IPS DF 4.7 (cell line): ENCODE measurements around the gene HEY2.
"Not testable (repeated sequence)": the region's sequence is repeated elsewhere in the genome, so short reads cannot be mapped to it uniquely, and the experiment has no call there.

Experiments used
- DNase-seq: peaks from one replicate; pipeline ENCODE4 v3.0.0-alpha.2; 2013; ENCODE audit warnings: low spot score; ENCODE audit errors: extremely low read depth

The HEY2 gene

DNA sequence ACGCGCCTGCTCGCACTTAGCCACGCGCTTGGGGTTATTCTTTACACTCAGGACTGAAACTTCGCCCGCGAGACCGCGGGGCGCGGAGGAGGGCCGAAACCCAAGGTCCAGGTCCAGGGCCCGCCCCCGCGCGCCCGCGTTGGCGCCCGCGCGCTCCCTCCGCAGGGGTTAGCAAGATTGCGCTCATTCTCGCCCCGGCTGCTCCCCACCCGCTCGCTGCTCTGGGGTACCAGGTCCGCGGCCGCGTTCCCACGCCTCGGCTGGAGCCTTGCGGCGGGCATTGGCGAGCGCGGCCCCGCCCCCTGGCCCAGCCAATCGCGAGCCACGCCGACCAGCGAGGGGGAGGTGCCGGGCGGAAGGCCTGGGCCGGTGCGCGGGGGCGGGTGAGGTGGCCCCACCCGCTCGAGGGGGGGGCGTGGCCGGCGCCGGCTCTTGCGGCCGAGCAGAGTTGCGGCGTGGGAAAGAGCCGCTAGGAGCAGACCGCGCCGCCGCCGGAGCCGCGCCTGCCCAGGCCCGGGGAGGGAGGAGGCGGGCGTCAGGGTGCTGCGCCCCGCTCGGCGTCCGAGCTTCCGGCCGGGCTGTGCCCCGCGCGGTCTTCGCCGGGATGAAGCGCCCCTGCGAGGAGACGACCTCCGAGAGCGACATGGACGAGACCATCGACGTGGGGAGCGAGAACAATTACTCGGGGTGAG, at the start of gene HEY2:
Gene HEY2, plus strand, starts transcription at position 460 of the 692 bp plus-strand sequence. Its CDS starts 145 bp downstream, at position 605.
- DNase-seq = peak; percentile 58

DNA sequence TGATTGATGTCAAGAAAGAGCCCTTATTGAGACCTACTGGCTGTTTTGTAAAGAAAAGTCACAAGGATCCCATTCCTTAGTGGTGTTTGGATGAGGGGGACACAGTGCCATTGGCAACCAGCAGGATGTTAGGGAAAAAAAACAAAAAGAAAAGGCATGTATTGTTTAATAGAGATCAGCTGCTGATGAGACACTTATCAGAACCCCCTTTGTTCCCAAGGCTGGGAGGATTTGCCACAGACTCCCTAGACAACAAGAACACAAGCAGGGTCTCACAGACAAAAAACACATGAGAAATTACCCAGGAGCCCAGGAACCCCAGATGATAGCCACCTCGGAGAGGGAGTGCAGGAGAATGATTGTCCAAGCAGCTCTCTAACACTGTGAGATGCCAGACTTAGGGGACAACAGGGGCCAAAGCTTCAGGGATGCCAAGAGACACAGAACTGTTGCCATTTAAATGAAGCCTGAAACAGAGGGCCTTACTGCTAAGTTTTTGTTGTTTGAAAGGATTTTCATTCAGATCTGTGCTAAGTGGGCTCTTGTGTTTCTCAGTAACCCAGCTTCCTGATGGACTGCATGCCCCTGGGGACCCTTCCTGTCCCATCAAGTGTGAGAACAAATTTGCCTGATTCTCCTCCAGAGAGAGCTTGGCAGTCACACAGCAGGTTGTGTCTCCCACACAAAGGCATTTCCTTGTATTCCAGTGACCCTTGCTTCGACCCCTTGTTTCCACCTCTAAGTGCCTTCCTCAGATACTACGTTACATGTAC, 48.7 kb upstream of the HEY2 start:
- no peak for DNase-seq

DNA sequence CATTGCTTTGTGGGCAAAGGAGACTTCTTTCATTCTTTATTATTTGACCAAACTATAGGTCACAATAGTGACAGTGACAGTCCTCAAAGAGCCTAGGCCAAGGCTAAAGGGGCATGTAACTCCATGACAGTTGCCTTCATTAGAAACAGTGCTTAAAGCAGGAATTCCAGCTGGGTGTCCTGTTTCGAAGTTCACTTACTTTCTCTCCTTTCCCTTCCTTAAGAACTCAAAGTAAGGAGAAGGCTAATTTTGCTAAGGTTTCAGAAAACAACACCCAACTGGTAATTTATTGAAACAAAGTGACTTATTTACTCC, 48.1 kb upstream of the HEY2 start:
- DNase-seq = no peak

DNA sequence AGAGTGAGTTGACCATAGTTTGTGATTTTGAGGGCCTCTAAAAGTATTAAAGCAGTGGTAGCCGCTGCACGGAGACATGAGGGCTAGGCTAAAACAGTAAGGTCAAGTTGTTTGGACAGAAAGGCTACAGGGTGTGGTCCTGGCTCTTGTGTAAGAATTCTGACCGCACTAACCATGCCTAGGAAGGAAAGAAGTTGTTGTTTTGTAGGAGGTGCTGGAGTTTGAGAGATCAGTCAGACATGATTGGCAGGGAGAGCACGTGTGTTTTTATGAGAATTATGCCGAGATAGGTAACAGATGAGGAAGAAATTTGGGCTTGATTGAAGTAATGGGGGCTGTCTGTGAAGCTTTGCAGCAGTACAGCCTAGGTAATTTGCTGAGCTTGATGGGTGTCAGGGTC, 45.5 kb upstream of the HEY2 start:
- DNase-seq = not testable (repeated sequence)

DNA sequence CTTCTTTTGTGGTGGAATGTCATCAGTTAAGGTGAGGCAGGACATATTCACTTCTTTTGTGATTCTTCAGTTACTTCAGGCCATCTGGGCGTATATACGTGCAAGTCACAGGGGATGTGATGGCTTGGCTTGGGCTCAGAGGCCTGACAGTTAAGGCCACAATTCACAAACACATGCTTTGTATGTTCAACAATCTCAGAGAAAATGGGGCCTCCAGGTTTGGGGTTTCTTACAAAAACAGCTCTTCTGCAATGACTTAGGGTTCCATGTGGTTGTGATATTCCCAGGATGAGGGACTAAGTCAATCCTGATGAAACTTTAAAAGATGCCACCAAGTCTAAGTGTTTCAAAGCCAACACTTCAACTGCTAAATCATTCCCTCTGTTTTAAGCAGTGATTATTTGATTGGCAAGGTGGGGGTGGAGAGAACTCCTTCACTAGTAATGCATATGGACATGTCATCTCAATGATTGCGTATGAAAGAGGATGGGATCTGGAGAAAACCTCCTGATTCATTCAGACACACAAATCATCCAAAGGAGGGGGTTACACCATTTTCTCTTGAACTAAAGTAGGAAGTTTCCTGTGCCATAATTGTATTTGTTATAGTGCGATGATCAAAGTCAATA, 41.7 kb upstream of the HEY2 start:
- DNase-seq = no peak

DNA sequence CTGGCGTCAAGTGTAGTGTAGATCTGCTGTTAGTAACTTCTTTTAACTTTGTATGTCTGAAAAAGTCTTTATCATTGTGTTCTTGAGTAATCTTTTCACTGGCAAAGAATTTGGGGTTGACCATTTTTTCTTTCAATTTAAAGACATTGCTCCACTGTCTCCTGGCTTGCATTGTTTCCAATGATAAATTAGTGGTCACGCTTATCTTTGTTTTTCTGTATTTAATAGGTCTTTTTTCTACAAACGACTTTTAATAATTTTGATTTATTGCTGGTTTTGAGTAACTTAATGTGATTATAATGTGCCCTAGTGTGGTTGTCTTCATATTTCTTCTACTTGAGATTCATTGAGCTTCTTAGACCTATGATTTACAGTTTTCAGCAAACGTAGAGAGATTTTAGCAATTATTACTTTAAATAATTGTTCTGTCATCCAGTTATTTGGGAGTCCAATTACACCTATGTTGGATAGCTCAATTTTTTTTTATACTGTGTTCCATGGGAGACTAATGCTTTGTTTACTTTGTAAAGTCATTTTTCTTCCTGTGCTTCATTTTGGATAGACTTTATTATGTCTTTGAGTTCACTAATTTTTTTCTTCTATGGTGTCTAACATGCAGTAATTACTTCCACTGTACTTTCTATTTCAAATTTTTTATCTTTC, 38.3 kb upstream of the HEY2 start:
- no peak for DNase-seq

DNA sequence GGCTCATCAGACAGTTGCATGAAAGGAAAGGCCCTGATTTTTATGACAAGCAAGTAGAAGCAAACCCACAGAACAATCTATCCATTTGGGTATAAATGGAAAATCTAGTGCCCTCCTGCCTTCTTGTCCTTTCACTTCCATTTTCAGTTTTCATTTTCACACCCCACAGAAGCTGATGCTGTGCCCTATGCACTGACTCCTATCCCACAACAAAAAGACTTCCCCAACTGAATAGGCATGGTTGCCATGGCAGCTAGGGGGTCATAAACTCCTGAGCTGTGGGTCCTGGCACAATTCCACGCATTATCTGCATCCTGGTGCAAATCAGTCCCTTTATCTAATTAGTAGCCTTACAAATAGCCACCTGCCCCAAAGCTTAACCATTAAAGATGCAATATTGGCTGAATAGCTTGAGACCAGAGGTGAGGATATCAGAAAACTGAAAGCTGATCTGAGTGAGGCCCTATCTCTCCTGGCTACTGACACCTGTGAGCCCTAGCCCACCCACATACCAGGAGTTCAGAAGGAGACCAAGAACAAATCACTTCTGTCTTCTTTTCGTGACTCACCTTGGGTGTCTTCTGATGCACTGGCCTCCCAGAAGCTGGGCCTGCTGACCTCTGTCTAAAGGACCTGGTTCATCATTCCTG, 34.9 kb upstream of the HEY2 start:
- no peak for DNase-seq

DNA sequence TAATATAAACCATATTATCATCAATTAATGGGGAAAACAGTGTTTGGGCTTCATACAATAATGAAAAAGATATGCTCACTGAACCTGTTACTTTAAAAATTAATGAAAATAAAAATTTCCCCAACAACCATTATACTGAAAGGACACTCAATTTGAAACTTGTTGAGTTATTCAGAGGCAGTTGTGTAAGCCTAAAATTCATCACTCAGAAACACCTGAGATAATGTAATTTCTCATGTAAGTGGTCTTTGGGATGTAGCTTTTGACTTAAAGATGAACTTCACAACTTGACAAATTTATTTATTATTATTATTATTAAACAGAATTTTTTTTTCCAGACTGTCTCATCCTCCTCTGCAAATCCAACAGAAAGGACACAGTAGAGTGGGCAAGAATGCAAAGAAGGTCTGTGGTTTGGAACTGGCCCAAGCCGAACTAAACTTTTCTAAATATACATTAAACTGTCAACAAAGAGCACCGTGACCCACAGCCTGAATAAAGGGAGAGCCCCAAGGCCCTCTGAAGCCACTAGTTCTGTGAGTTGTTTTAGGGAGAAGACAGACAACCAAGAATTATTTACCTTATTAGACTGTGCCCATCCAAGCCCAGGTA, 32.2 kb upstream of the HEY2 start:
- no peak for DNase-seq

DNA sequence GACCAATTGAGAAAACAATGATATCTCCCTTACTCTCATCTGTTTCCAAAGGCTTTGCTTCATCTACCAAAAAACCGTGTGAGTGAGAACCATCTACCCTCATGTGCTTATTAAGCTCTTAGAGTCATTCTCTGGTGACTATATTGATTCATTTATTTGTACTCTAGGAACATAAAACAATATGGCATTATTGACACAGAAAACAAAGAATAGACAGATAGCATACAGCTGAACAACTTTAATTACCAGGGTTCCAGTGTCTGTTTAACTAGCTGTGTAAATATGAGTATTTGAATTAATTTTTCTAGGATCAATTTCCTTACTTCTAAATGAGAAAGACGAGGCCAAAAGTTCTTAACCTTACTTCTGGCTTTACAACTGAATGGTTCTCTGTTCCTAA, 31.3 kb upstream of the HEY2 start:
- DNase-seq = no peak

DNA sequence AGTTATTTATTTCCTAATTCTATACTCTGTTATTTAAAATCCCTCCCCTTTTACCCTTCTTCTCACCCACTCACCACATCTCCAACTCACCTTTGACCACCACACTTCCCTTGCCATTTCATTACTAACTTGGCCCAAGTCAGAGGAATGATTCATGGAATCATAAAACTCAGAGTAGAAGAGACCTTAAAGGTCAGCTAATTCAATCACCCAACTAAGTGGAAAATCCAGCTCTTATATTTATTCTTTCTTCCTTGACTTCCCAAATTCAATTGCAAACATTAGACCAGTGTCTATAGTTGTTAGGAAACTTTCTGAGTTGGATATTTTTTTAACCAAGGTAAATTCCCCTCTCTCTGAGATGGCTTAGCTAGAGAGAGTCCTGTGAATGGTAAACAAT, 26.5 kb upstream of the HEY2 start:
- DNase-seq = no peak

DNA sequence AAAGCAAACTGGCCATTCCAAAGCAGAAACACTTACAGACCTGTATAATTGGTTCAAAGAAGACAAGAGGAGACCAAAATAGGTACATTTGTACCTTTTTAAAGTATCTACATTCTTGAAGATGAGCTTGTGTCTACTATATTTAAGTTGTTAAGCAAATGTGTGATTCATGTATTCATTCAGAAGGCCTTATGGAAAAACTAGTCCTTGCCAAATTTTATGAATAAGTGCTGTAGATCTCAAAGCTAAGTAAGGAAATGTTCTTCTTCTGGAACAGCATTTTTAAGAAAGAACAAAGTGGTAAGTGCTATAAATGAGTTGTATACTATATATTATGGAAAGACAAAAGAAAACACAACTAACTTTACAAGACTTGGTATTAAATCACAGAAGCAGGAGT, 22.2 kb upstream of the HEY2 start:
- no peak for DNase-seq

DNA sequence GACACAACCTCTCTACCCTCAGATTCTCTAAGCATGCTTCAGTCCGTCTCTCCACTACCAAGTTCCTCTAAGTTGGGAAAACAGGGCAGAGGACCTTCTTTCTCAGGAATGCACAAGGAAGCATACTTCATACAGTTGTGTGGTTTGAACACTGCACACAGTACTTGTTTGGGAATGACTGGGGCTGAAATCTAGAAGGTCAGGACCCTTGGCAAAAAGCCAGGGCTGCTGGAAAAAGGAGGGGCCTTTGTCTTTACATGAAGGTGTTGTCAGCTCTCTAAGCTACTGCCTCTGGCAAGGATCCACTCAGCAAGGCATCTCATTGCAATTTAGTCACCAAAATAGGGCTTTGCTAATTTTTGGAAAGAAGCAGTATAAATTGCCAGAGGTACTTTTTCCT, 20.7 kb upstream of the HEY2 start:
- no peak for DNase-seq

DNA sequence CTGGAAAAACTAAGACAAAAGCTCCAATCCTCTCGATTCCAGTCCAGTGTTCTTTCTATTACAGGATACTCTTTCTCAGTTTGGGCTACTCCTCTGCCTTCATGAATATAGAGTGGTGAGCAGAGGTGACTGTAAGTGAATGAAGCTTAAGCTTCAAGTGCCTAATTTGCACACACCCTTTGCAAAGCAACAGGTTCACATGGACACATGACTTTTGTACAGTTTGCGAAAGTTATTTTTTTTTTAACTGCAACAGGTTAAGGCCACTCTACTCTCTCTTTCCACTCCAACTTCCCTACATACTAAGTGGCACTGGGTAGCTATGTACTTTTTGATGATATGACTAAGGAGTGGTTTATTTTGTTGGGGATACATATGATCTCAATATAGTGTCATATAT, 19.4 kb upstream of the HEY2 start:
- no peak for DNase-seq

DNA sequence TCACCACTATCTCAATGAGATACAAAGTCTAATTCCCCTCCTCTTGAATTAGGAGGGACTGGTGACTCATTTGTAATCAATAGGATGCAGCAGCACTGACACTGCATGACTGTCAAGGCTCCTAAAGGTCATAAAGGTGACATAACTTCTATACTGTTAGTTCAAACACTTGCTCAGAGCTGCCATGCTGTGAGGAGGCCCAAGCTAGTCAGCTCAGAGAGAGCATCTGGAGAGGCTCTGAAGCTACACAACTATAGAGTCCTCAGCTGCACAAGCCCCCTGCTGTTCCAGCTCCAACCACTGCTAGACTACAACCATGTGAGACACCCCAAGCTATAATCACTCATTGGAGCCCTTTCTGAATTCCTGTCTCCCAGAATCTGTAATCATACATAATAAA, 17.0 kb upstream of the HEY2 start:
- no peak for DNase-seq

DNA sequence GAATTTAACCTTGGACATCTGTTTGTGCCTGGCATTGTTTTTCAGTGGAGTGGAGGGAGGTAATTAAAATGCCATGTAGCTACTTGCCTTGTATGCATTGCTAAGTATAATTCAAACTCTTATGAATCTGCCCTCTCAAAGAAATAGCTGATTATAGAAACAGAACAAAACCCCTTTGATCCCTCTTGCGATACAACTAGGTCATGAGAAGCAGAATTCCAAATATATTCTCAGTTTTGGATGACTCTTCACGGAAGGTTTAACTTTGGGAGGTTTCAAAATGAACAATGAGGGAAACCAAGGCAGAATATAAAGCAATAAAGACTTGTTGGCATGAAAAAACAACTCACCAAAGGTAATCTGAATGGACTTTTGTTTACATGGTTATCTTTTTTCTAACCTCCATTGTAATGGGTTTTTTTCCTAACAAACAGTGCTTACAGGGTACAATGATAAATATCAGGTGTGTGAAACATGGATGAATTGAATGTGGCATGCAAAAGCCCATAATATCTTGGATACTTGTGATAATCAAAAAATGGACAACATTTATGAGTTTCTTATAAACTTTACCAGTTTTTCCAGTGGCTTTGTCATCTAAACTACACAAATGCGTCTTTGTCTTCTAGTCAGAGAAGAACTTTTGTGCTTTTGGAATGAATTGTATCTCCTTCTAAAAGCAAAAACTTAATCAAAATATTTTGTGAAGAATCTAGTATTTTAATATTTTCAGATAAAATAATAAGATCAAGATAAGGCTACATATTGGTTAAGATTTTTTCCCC, 15.7 kb upstream of the HEY2 start:
- no peak for DNase-seq

DNA sequence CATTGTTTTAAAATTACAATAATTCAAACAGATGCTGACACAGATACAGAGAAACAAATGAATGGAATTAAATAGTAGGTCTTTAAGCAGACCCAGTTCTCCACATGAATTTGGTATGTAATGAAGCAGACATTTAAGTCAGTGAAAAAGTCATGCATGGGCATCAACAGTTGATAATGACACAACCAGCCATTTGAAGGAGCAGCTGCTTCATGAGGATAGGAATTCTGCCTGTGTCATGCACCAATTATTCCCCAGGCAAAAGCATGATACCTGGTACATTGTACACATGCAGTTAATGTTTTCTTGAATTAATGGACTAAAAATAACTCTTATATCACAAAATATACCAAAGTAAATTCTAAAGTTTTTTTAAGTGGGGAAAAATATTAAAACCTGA, 11.2 kb upstream of the HEY2 start:
- DNase-seq = no peak

DNA sequence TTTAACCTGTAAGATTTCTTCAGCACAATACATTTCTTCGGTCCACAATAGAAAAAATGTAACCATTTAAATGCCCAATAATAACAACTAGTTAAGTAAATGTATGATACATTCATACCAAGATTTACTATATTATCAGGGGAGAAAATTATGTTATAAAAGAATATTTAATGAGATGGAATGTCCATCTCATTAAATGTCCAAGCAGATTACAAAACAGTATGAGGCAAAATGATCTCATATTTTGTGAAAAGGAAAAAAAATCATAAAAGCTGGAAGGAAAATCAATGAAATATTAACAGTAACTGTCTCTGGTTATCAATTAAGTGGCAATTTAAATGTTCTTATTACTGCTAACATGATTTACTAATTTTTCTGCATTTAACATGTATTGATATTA, 10.1 kb upstream of the HEY2 start:
- DNase-seq = no peak

DNA sequence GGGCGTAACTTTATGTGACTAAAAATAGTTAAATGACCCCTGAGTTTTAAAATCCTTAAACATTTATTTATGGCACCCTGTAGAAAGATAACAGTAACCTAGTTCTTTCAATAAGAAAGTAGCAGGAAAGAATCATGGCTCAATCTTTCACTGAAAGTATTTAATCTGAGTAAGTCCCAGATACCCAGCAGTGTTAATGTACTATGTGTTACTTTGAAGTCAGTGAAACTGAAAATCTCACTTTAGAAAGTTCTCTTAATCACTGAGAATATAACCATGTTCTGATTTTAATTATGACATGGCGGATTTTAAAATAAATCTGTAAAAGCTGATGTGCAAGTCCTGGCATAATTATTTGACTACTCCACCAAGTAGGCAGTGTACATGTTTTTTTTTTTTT, 8.1 kb upstream of the HEY2 start:
- no peak for DNase-seq

DNA sequence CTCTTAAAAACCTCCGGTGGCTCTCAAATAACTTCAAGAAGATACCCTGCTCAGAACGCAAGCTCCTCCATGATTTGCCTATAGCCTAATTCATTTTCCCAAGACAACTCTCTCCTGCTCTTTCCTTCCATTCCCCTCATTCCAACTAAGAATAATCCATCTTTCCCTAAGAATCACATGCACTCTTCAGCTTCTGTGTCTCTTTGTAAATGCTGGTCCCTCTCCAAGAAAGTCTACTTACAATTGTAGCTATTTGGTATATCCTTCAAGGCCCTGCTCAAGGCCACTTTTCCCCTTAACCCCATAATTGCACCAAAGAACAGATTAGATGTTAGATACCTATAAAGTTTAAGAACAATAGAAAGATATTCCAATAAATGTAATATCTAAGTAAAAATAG, 7.4 kb upstream of the HEY2 start:
- DNase-seq = no peak

DNA sequence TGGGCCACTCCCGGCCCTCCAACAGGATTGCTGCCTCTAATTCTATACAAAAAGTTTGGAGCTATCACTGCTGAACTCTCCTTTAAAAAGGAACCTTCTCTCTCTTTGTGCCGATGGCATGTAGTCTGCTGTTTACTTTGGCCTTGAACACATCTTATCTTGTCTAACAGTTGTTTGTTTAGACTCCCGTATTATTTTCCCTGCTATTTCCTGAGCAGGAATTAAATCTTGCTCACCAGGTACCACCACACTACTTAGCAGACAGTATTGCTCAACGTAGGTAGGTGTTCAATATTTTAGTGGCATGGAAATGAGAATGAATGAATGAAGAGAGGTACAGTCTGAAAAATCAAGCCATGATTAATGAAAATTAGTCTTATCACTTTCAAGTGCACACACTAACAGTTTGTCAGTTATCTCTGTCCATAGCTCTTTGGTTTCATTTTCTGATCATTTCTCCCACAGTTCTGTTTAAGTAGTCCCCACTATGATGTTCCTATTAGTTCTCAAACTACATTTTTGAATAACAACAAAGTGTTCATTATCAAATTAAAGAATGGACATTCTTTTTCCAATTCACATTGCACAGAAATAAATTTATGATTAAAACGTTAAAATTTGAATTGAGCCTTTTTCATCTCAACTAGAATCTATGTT, 6.8 kb upstream of the HEY2 start:
- no peak for DNase-seq
